Measurements from ENCODE around the gene IGLL1.
"Not testable (repeated sequence)": the region's sequence is repeated elsewhere in the genome, so short reads cannot be mapped to it uniquely, and the experiment has no call there.

Gene IGLL1

GRCh38 chr22:23540837-23541236 is 39.3 kb downstream of the IGLL1 start:
- DNase-seq (ENCODE audit: low read depth): not testable (repeated sequence)

GRCh38 chr22:23539839-23540198 is 40.3 kb downstream of the IGLL1 start:
- DNase-seq (ENCODE audit: low read depth): not testable (repeated sequence)

- DNase-seq (ENCODE audit: low read depth): peak; percentile 85
Measured at GRCh38 chr22:23539135-23539838, 40.8 kb downstream of the IGLL1 start.

GRCh38 chr22:23538696-23539030 is 41.4 kb downstream of the IGLL1 start:
- DNase-seq (ENCODE audit: low read depth): peak; percentile 47

- DNase-seq (ENCODE audit: low read depth): peak; percentile 99
Measured at GRCh38 chr22:23537830-23538695, 42.0 kb downstream of the IGLL1 start.

- DNase-seq (ENCODE audit: low read depth): peak; percentile 36
Measured at GRCh38 chr22:23537416-23537815, 42.7 kb downstream of the IGLL1 start.

GRCh38 chr22:23536821-23537345 is 43.2 kb downstream of the IGLL1 start:
- no peak for DNase-seq (ENCODE audit: low read depth)

- not testable (repeated sequence) for DNase-seq (ENCODE audit: low read depth)
Measured at GRCh38 chr22:23535790-23536661, 44.1 kb downstream of the IGLL1 start.

- no peak for DNase-seq (ENCODE audit: low read depth)
Measured at GRCh38 chr22:23534851-23535717, 45.0 kb downstream of the IGLL1 start.

- no peak for DNase-seq (ENCODE audit: low read depth)
Measured at GRCh38 chr22:23534201-23534850, 45.8 kb downstream of the IGLL1 start.

GRCh38 chr22:23533771-23534191 is 46.3 kb downstream of the IGLL1 start:
- peak; percentile 82 for DNase-seq (ENCODE audit: low read depth)

- peak; percentile 65 for DNase-seq (ENCODE audit: low read depth)
Measured at GRCh38 chr22:23533328-23533762, 46.7 kb downstream of the IGLL1 start.

GRCh38 chr22:23532731-23533130 is 47.4 kb downstream of the IGLL1 start:
- no peak for DNase-seq (ENCODE audit: low read depth)

- DNase-seq (ENCODE audit: low read depth): no peak
Measured at GRCh38 chr22:23531966-23532705, 48.0 kb downstream of the IGLL1 start.

- DNase-seq (ENCODE audit: low read depth): no peak
Measured at GRCh38 chr22:23531283-23531956, 48.7 kb downstream of the IGLL1 start.

GRCh38 chr22:23530766-23531282 is 49.3 kb downstream of the IGLL1 start:
- DNase-seq (ENCODE audit: low read depth): no peak

- no peak for DNase-seq (ENCODE audit: low read depth)
Measured at GRCh38 chr22:23530106-23530505, 50.0 kb downstream of the IGLL1 start.

GRCh38 chr22:23529166-23530103 is 50.7 kb downstream of the IGLL1 start:
- DNase-seq (ENCODE audit: low read depth): no peak

Measured in amniotic epithelial cell (primary cell).